ENCODE measurements around the gene CNTNAP2. TPM values are rescaled to one million over a fixed set of nuclear protein-coding genes. Genes with fewer than 3 reads are reported as not detected.

CNTNAP2 gene
- total RNA-seq, 2 experiments from 2014 or later, result 0.28 TPM; not detected in 1

GRCh38 chr7:146417176-146417575 lies 300.6 kb downstream of the CNTNAP2 start:
- H3K79me2 ChIP-seq (ENCODE audit: insufficient read depth, low read depth, low read length), result no peaks in the 10 kb centered on the region
- BruUV-seq (replicated peaks), result no TSS peak
- H2AFZ ChIP-seq (ENCODE audit: low read length), result no peak overlapping the region
- H3K4me3 ChIP-seq (ENCODE audit: low read depth, low read length, poor library complexity, severe bottlenecking), result no peak overlapping the region
- no peaks in the 10 kb centered on the region for H3K9me2 ChIP-seq (ENCODE audit: insufficient read depth, low read length)
- H3K27ac ChIP-seq (ENCODE audit: low read depth, low read length, poor library complexity, severe bottlenecking), result no peak overlapping the region
- intact Hi-C loops (cut with micrococcal nuclease; ENCODE audit: unreplicated experiment), result no loop called here
- POLR2A ChIA-PET, result interaction anchor here (0.6 to 1.4 kb wide), 3 partner anchors 22 to 546 kb away, joined by 3 to 5 read pairs (median 3); no protein-coding TSS in a partner anchor
- CTCF ChIA-PET (ENCODE audit: unreplicated experiment), result no interaction called here
- no peak overlapping the region for H3K4me2 ChIP-seq (ENCODE audit: low read length)
- no peaks in the 10 kb centered on the region for H3K9me3 ChIP-seq (ENCODE audit: low read length)
- no peak for DNase-seq (ENCODE audit: low spot score)
- H3K36me3 ChIP-seq (ENCODE audit: insufficient read depth, low read length), result no peaks in the 10 kb centered on the region
- H3K4me1 ChIP-seq (ENCODE audit: insufficient read depth, low read length, poor library complexity, severe bottlenecking), result no peaks in the 10 kb centered on the region
- TF ChIP-seq, protein P1, sequence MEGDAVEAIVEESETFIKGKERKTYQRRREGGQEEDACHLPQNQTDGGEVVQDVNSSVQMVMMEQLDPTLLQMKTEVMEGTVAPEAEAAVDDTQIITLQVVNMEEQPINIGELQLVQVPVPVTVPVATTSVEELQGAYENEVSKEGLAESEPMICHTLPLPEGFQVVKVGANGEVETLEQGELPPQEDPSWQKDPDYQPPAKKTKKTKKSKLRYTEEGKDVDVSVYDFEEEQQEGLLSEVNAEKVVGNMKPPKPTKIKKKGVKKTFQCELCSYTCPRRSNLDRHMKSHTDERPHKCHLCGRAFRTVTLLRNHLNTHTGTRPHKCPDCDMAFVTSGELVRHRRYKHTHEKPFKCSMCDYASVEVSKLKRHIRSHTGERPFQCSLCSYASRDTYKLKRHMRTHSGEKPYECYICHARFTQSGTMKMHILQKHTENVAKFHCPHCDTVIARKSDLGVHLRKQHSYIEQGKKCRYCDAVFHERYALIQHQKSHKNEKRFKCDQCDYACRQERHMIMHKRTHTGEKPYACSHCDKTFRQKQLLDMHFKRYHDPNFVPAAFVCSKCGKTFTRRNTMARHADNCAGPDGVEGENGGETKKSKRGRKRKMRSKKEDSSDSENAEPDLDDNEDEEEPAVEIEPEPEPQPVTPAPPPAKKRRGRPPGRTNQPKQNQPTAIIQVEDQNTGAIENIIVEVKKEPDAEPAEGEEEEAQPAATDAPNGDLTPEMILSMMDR (conservative IDR thresholded peaks at IDR 0.05; ENCODE audit: low read length), result no peak
- no peak for TF ChIP-seq EZH2phosphoT487 (IDR thresholded peaks at IDR 0.05; ENCODE audit: borderline replicate concordance, low read depth, low read length)
- no peaks in the 10 kb centered on the region for H4K20me1 ChIP-seq (ENCODE audit: insufficient read depth, low read length)

DNA sequence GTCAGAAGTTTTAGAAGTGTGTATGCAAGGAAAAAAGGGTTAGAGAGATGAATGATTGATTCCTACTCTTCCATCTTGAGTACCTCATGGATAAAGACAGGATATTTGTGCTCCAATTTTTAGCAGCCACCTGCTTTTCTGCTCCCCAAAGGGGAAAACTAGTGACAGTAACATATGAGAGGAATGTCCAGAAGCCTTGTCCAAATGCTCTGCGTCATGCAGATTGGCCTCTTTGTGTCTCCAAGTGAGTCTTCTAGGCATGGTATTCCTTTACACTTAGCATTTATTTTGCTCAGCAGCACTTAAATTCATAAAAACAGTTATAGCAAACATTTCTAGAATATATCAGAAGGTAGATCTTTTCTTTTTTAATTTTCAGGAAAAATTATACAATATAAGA lies 306.8 kb downstream of the CNTNAP2 start:
- Histone ChIP-seq H3K36me3 (ENCODE audit: insufficient read depth, low read length) (no peaks in the 10 kb centered on the region), H3K4me2 (ENCODE audit: low read length) (no peak overlapping the region), H3K4me3 (ENCODE audit: low read depth, low read length, poor library complexity, severe bottlenecking) (no peak overlapping the region), H3K27ac (ENCODE audit: low read depth, low read length, poor library complexity, severe bottlenecking) (no peak overlapping the region), H3K9me2 (ENCODE audit: insufficient read depth, low read length) (no peaks in the 10 kb centered on the region), H4K20me1 (ENCODE audit: insufficient read depth, low read length) (no peaks in the 10 kb centered on the region), H3K9me3 (ENCODE audit: low read length) (no peaks in the 10 kb centered on the region), H3K4me1 (ENCODE audit: insufficient read depth, low read length, poor library complexity, severe bottlenecking) (no peaks in the 10 kb centered on the region), H3K79me2 (ENCODE audit: insufficient read depth, low read depth, low read length) (no peaks in the 10 kb centered on the region), H2AFZ (ENCODE audit: low read length) (no peak overlapping the region)
- CTCF ChIA-PET (ENCODE audit: unreplicated experiment), result no interaction called here
- no peak for DNase-seq (ENCODE audit: low spot score)
- BruUV-seq (replicated peaks), result no TSS peak
- intact Hi-C loops (cut with micrococcal nuclease; ENCODE audit: unreplicated experiment), result no loop called here
- POLR2A ChIA-PET, result no interaction called here
- TF ChIP-seq, protein P1 (conservative IDR thresholded peaks at IDR 0.05; ENCODE audit: low read length), result no peak
- TF ChIP-seq EZH2phosphoT487 (IDR thresholded peaks at IDR 0.05; ENCODE audit: borderline replicate concordance, low read depth, low read length), result no peak

DNA sequence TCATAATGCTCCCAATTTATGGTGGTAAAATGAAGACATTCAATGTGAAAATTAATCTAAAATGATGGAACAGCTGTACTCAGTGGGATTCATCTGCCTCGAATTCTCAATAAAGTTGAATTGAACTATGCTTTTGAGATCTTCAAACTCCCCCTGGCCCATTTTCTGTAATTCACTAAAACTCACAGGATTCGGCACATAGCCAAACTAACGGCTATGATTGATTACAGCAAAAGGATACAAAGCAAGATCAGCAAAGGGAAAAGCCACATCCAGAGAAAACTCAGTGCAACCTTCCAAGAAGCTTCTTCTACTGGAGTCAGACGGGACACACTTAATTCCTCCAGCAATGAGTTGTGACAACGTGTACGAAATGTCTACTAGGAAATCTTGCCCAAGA lies 307.5 kb downstream of the CNTNAP2 start:
- TF ChIP-seq EZH2phosphoT487 (IDR thresholded peaks at IDR 0.05; ENCODE audit: borderline replicate concordance, low read depth, low read length), result no peak
- TF ChIP-seq, protein P1 (conservative IDR thresholded peaks at IDR 0.05; ENCODE audit: low read length), result no peak
- BruUV-seq (replicated peaks), result no TSS peak
- H3K79me2 ChIP-seq (ENCODE audit: insufficient read depth, low read depth, low read length), result no peaks in the 10 kb centered on the region
- H3K27ac ChIP-seq (ENCODE audit: low read depth, low read length, poor library complexity, severe bottlenecking), result no peak overlapping the region
- H3K4me1 ChIP-seq (ENCODE audit: insufficient read depth, low read length, poor library complexity, severe bottlenecking), result no peaks in the 10 kb centered on the region
- H3K9me3 ChIP-seq (ENCODE audit: low read length), result no peaks in the 10 kb centered on the region
- no peak overlapping the region for H3K4me3 ChIP-seq (ENCODE audit: low read depth, low read length, poor library complexity, severe bottlenecking)
- H2AFZ ChIP-seq (ENCODE audit: low read length), result no peak overlapping the region
- CTCF ChIA-PET (ENCODE audit: unreplicated experiment), result no interaction called here
- no peak overlapping the region for H3K4me2 ChIP-seq (ENCODE audit: low read length)
- no peaks in the 10 kb centered on the region for H3K9me2 ChIP-seq (ENCODE audit: insufficient read depth, low read length)
- H3K36me3 ChIP-seq (ENCODE audit: insufficient read depth, low read length), result no peaks in the 10 kb centered on the region
- intact Hi-C loops (cut with micrococcal nuclease; ENCODE audit: unreplicated experiment), result no loop called here
- DNase-seq (ENCODE audit: low spot score), result no peak
- POLR2A ChIA-PET, result interaction anchor here (0.5 kb wide), 1 partner anchor 13 kb away, joined by 3 read pairs; no protein-coding TSS in a partner anchor
- no peaks in the 10 kb centered on the region for H4K20me1 ChIP-seq (ENCODE audit: insufficient read depth, low read length)
